DOHH2 (cell line): ENCODE data around the gene LMTK2.

Source experiments
- EZH2phosphoT487 ChIP-seq: fragments of 200-600 bp; sonication (generic); IDR thresholded peaks from 2 replicates; pipeline ENCODE4 v1.6.1; 2017; ENCODE audit warnings: borderline replicate concordance, mild to moderate bottlenecking, antibody characterized with exemption, low read length, moderate library complexity, mixed read lengths
- TF ChIP-seq, protein P1 (sequence below): fragments of 200-600 bp; sonication (generic); IDR thresholded peaks from one replicate; pipeline ENCODE4 v1.5.1; 2014; ENCODE audit warnings: antibody characterized with exemption, mild to moderate bottlenecking, low read depth, low read length; ENCODE audit not compliant: poor library complexity, severe bottlenecking

DNA sequence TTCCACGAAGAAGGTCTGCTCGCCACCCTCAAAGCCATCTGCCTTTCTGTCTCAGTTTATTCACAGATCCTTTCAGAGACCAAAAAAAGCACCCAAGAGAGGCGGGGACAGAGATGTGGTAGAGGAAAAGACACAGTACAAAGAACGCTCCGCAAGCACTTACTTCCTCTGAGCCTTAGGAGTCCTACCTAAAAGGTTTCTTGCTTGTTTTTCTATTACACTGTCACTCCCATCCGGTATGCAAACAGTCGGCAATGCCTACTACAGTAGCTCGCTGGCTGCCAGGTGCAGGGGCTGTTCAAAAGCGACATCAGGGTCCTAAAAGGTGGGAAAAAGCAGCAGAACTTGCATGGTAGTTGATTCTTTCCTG is 144.6 kb downstream of the LMTK2 start:
- TF ChIP-seq, protein P1, sequence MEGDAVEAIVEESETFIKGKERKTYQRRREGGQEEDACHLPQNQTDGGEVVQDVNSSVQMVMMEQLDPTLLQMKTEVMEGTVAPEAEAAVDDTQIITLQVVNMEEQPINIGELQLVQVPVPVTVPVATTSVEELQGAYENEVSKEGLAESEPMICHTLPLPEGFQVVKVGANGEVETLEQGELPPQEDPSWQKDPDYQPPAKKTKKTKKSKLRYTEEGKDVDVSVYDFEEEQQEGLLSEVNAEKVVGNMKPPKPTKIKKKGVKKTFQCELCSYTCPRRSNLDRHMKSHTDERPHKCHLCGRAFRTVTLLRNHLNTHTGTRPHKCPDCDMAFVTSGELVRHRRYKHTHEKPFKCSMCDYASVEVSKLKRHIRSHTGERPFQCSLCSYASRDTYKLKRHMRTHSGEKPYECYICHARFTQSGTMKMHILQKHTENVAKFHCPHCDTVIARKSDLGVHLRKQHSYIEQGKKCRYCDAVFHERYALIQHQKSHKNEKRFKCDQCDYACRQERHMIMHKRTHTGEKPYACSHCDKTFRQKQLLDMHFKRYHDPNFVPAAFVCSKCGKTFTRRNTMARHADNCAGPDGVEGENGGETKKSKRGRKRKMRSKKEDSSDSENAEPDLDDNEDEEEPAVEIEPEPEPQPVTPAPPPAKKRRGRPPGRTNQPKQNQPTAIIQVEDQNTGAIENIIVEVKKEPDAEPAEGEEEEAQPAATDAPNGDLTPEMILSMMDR = no peak
- no peak for TF ChIP-seq EZH2phosphoT487
